PC-3 (cell line): ENCODE data around the gene ASB14. TPM values are rescaled to one million over a fixed set of nuclear protein-coding genes. Genes with fewer than 3 reads are reported as not detected.

ENCODE experiments used
- ATAC-seq: fragments of 200-7000 bp; cut with Tn5 transposase; 2 replicates; pipeline ENCODE4 v1.9.1; 2020; ENCODE audit warnings: mild to moderate bottlenecking, moderate library complexity
- BruUV-seq: library from RNA; stranded (reverse); fragments of 400-500 nt; replicated peaks from 2 replicates; lab custom pipeline; 2021; lab: Mats Ljungman, UMichigan
- CTCF ChIA-PET: fragments of 300-600 bp; sonication (Branson Sonifier 250); formaldehyde crosslinking; loops from one replicate; lab custom pipeline; 2022; ENCODE audit warnings: antibody characterized with exemption; lab: Charles Lee
- POLR2A ChIA-PET: fragments of 300-600 bp; sonication (Branson Sonifier 250); formaldehyde crosslinking; loops from one replicate; lab custom pipeline; 2022; ENCODE audit warnings: antibody characterized with exemption; ENCODE audit not compliant: unreplicated experiment; lab: Charles Lee
- DNase-seq: peaks from one replicate; pipeline ENCODE4 v3.0.0-alpha.2; 2015
- H2AFZ ChIP-seq: fragments of 300-600 bp; sonication (generic); 2 replicates; pipeline ENCODE4 v1.6.0; 2016; ENCODE audit warnings: antibody characterized with exemption, low read length
- H3F3A ChIP-seq: fragments of 300-600 bp; sonication (generic); one replicate; pipeline ENCODE4 v1.6.0; 2017; ENCODE audit warnings: antibody characterized with exemption, low read length, control low read depth, mild to moderate bottlenecking; ENCODE audit not compliant: unreplicated experiment
- H3K27ac ChIP-seq: fragments of 300-600 bp; sonication (generic); 2 replicates; pipeline ENCODE4 v1.5.1; 2016; ENCODE audit warnings: mild to moderate bottlenecking, low read length
- H3K27me3 ChIP-seq: fragments of 300-600 bp; sonication (generic); 2 replicates; pipeline ENCODE4 v1.6.1; 2016; ENCODE audit warnings: low read length, mixed read lengths
- H3K36me3 ChIP-seq: fragments of 300-600 bp; sonication (generic); 2 replicates; pipeline ENCODE4 v1.6.1; 2016; ENCODE audit warnings: low read depth, mixed run types, low read length, mixed read lengths
- H3K4me1 ChIP-seq: fragments of 300-600 bp; sonication (generic); 2 replicates; pipeline ENCODE4 v1.5.1; 2016; ENCODE audit warnings: low read length; ENCODE audit not compliant: insufficient read depth
- H3K4me2 ChIP-seq: fragments of 300-600 bp; sonication (generic); 2 replicates; pipeline ENCODE4 v1.6.0; 2016; ENCODE audit warnings: low read length
- H3K4me3 ChIP-seq: fragments of 300-600 bp; sonication (generic); 2 replicates; pipeline ENCODE4 v1.5.1; 2016; ENCODE audit warnings: mild to moderate bottlenecking, low read length, mixed read lengths
- H3K79me2 ChIP-seq: fragments of 300-600 bp; sonication (generic); 2 replicates; pipeline ENCODE4 v1.6.1; 2017; ENCODE audit warnings: low read length, mixed read lengths
- H3K9ac ChIP-seq: fragments of 300-600 bp; sonication (generic); 2 replicates; pipeline ENCODE4 v1.6.0; 2016; ENCODE audit warnings: mild to moderate bottlenecking, low read length
- H3K9me2 ChIP-seq: fragments of 300-600 bp; sonication (generic); replicated peaks from 2 replicates; pipeline ENCODE4 v1.6.1; 2016; ENCODE audit warnings: mixed run types, low read length, mixed read lengths
- H3K9me3 ChIP-seq: fragments of 300-600 bp; sonication (generic); 2 replicates; pipeline ENCODE4 v1.6.1; 2016; ENCODE audit warnings: low read length, mixed read lengths
- H4K20me1 ChIP-seq: fragments of 300-600 bp; sonication (generic); 2 replicates; pipeline ENCODE4 v1.6.1; 2016; ENCODE audit warnings: low read length, mixed read lengths
- EZH2 ChIP-seq: fragments of 300-600 bp; sonication (generic); IDR thresholded peaks from one replicate; pipeline ENCODE4 v1.6.1; 2017; ENCODE audit warnings: antibody characterized with exemption, mild to moderate bottlenecking, low read length; ENCODE audit not compliant: unreplicated experiment
- EZH2phosphoT487 ChIP-seq: fragments of 300-600 bp; sonication (generic); IDR thresholded peaks from 2 replicates; pipeline ENCODE4 v1.6.1; 2018; ENCODE audit warnings: mild to moderate bottlenecking, antibody characterized with exemption, low read length, borderline replicate concordance
- intact Hi-C: fragments of 100-400 bp; cut with micrococcal nuclease; formaldehyde crosslinking; loops from 2 replicates; pipeline ENCODE4 v1.9.0; 2023
- total RNA-seq: library from RNA; depleted of rRNA; stranded (reverse); fragments of >200 nt; gene quantifications from 2 replicates; pipeline ENCODE4 v1.2.3, GENCODE V29; 2014
- TF ChIP-seq, protein P1 (sequence below): fragments of 300-600 bp; sonication (generic); conservative IDR thresholded peaks from 2 replicates; pipeline ENCODE4 v1.5.1; 2017; ENCODE audit warnings: antibody characterized with exemption, low read depth, mild to moderate bottlenecking, low read length

Gene ASB14
- total RNA-seq, 1 experiment from 2014 or later: not detected

DNA sequence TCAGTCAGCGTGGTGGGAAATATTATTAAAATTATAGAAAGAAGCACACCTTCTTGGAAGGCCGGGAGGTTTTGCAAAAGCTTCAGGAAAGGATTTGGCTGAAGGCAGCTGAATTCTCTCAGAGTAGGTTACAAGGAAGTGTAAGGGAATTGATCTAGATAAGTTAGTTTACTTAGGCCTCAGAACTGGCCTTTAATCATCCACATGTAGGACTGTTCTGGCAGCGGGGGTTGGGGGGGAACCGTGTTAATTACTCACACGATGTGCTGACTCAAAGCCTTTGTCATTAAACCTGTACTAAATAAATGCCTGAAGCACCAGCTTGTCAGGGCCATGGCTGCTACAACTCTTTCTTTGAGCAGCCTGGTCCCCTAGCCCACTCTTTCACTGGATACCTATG is 12.8 kb downstream of the ASB14 start:
- H3K9me3 ChIP-seq: no peaks in the 10 kb centered on the region

DNA sequence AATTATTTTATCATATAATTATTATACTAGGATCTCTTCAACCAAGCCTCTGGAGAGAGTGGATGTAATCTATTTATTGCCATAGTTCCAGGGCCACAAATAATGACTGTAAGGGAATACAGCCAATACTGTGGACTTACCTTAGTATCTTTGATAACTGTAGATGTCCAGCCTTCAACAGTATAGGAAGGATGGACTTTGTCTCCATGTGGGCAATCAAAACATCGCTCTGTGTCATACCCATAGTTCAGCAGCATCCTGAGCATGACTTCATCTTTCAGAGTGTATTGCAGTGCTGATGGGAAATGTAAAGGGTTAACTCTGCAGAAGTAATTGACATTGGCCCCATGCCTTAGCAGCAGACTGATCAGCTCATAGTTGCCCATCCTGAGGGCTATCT is 14.2 kb downstream of the ASB14 start:
- Histone ChIP-seq H2AFZ (no peak overlapping the region), H3K36me3 (no peaks in the 10 kb centered on the region; the same call in 1 of the 2 replicates), H3K4me1 (peaks cover 8% of the 10 kb centered on the region), H3K9ac (no peak overlapping the region), H3K9me2 (no peaks in the 10 kb centered on the region), H3K9me3 (no peaks in the 10 kb centered on the region), H3K4me2 (no peak overlapping the region), H3K4me3 (no peak overlapping the region), H3K27me3 (no peaks in the 10 kb centered on the region), H3F3A (no peaks in the 10 kb centered on the region), H3K79me2 (no peaks in the 10 kb centered on the region), H3K27ac (no peak overlapping the region), H4K20me1 (no peaks in the 10 kb centered on the region)
- POLR2A ChIA-PET: no interaction called here
- BruUV-seq: no TSS peak
- TF ChIP-seq EZH2 (no peak), EZH2phosphoT487 (no peak)
- TF ChIP-seq, protein P1, sequence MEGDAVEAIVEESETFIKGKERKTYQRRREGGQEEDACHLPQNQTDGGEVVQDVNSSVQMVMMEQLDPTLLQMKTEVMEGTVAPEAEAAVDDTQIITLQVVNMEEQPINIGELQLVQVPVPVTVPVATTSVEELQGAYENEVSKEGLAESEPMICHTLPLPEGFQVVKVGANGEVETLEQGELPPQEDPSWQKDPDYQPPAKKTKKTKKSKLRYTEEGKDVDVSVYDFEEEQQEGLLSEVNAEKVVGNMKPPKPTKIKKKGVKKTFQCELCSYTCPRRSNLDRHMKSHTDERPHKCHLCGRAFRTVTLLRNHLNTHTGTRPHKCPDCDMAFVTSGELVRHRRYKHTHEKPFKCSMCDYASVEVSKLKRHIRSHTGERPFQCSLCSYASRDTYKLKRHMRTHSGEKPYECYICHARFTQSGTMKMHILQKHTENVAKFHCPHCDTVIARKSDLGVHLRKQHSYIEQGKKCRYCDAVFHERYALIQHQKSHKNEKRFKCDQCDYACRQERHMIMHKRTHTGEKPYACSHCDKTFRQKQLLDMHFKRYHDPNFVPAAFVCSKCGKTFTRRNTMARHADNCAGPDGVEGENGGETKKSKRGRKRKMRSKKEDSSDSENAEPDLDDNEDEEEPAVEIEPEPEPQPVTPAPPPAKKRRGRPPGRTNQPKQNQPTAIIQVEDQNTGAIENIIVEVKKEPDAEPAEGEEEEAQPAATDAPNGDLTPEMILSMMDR: no peak
- CTCF ChIA-PET: no interaction called here
- intact Hi-C loops: no loop called here
- DNase-seq (no peak), ATAC-seq (no peak)

More for the DNA sequence above, 12.8 kb downstream of the ASB14 start:
- CTCF ChIA-PET: no interaction called here
- H3K36me3 ChIP-seq: no peaks in the 10 kb centered on the region; the same call in 1 of the 2 replicates
- no peak overlapping the region for H2AFZ ChIP-seq
- POLR2A ChIA-PET: no interaction called here
- H3K27me3 ChIP-seq: no peaks in the 10 kb centered on the region
- ATAC-seq: 0 out of 2 replicates have a peak, but pooled peaks have one; percentile 10
- no peaks in the 10 kb centered on the region for H4K20me1 ChIP-seq
- no peaks in the 10 kb centered on the region for H3K79me2 ChIP-seq
- no peak overlapping the region for H3K4me2 ChIP-seq
- DNase-seq: no peak
- BruUV-seq: no TSS peak
- no peaks in the 10 kb centered on the region for H3K9me2 ChIP-seq
- TF ChIP-seq EZH2phosphoT487: no peak
- TF ChIP-seq, protein P1: no peak
- no peak for TF ChIP-seq EZH2
- H3K9ac ChIP-seq: no peak overlapping the region
- no peak overlapping the region for H3K27ac ChIP-seq
- H3F3A ChIP-seq: no peaks in the 10 kb centered on the region
- H3K4me1 ChIP-seq: peaks cover 8% of the 10 kb centered on the region
- intact Hi-C loops: no loop called here
- H3K4me3 ChIP-seq: no peak overlapping the region

DNA sequence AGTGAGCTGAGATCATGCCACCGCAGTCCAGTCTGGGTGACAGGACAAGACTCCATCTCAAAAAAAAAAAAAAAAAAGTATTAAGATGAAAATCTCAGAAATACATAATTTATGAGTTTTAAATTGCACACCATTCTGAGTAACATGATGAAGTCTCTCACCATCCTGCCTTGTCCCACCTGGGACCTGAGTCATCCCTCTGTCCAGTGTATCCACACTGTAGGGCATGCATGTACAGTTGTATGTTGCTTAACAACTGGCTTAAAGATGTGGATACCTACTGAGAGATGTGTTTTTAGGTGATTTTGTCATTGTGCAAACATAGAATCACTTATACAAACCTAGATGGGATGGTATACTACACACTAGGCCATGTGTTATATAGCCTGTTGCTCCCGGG is 17.1 kb downstream of the ASB14 start:
- intact Hi-C loops: no loop called here

More for the DNA sequence above, 17.1 kb downstream of the ASB14 start:
- H2AFZ ChIP-seq: no peak overlapping the region
- H3K4me2 ChIP-seq: no peak overlapping the region
- H3K79me2 ChIP-seq: no peaks in the 10 kb centered on the region
- H3F3A ChIP-seq: no peaks in the 10 kb centered on the region
- BruUV-seq: no TSS peak
- H3K27ac ChIP-seq: no peak overlapping the region
- peaks cover 3% of the 10 kb centered on the region; the same call in 1 of the 2 replicates for H3K36me3 ChIP-seq
- H3K9me2 ChIP-seq: no peaks in the 10 kb centered on the region
- ChIA-PET CTCF (no interaction called here), POLR2A (no interaction called here)
- no peaks in the 10 kb centered on the region for H4K20me1 ChIP-seq
- DNase-seq: no peak
- TF ChIP-seq EZH2 (no peak), EZH2phosphoT487 (no peak)
- TF ChIP-seq, protein P1: no peak
- no peaks in the 10 kb centered on the region for H3K4me1 ChIP-seq
- no peak overlapping the region for H3K4me3 ChIP-seq
- no peak overlapping the region for H3K9ac ChIP-seq
- H3K9me3 ChIP-seq: no peaks in the 10 kb centered on the region
- no peak for ATAC-seq
- H3K27me3 ChIP-seq: no peaks in the 10 kb centered on the region
